K562 (cell line): Measurements from ENCODE around the gene ITLN1. TPM values are rescaled to one million over a fixed set of nuclear protein-coding genes. Genes with fewer than 3 reads are reported as not detected.
A peak's percentile ranks its signal among the peaks of the same experiment; 100 is the strongest.

ENCODE experiments used
- ATAC-seq: fragments of 200-7000 bp; cut with Tn5 transposase; 3 replicates; pipeline ENCODE4 v1.9.1; 2020; ENCODE audit warnings: moderate library complexity
- BruUV-seq: library from RNA; stranded (reverse); fragments of 400-500 nt; replicated peaks from 2 replicates; lab custom pipeline; 2021; lab: Mats Ljungman, UMichigan
- CTCF ChIA-PET: fragments of 300-600 bp; formaldehyde crosslinking; extraction: SDS; loops from one replicate; lab custom pipeline; 2021; ENCODE audit warnings: low intra/inter-chr PET ratio; lab: Yijun Ruan, JAX
- POLR2A ChIA-PET: fragments of 300-600, 350-650 bp; sonication (Branson Sonifier 250); formaldehyde crosslinking; extraction: SDS; loops from one replicate; lab custom pipeline; 2021; ENCODE audit warnings: antibody characterized with exemption, inconsistent platforms; lab: Yijun Ruan, JAX
- DNase-seq, 4 experiments: peaks; one replicate each; pipeline versions ENCODE4 v3.0.0 to v3.0.0-alpha.2; 2011 to 2018; ENCODE audit warnings: low spot score in 3 of 4, mixed read lengths in 3 of 4; ENCODE audit errors: extremely low read depth in 1 of 4
- FAIRE-seq: peaks from 2 replicates; lab custom pipeline; 2011; peaks lifted over from hg19 to GRCh38; lab: Jason Lieb, UNC
- H2AFZ ChIP-seq: 2 replicates; pipeline ENCODE4 v1.6.0; 2011; ENCODE audit warnings: low read depth, low read length, control low read depth, inconsistent platforms
- H3K27ac ChIP-seq: fragments of 200-600 bp; 3 replicates; pipeline ENCODE4 v1.8.0; 2011; ENCODE audit warnings: low read depth, mild to moderate bottlenecking, control low read depth, inconsistent platforms, low read length, moderate library complexity, mixed read lengths; ENCODE audit errors: extremely low read depth
- H3K27me3 ChIP-seq, 2 experiments: fragments of 300-600 bp in 1 of 2; 2 replicates in 1 of 2; 3 replicates in 1 of 2; pipeline versions ENCODE4 v1.6.0 to v1.8.0; 2011; ENCODE audit warnings: inconsistent platforms in 2 of 2, low read length in 2 of 2, mild to moderate bottlenecking in 1 of 2, mixed read lengths in 1 of 2, moderate library complexity in 1 of 2; ENCODE audit not compliant: control insufficient read depth in 2 of 2, insufficient read depth in 2 of 2
- H3K36me3 ChIP-seq: fragments of 300-600 bp; 3 replicates; pipeline ENCODE4 v1.8.0; 2011; ENCODE audit warnings: mild to moderate bottlenecking, low read length, inconsistent platforms; ENCODE audit not compliant: control insufficient read depth, insufficient read depth
- H3K4me1 ChIP-seq, 2 experiments: fragments of 200-600 bp in 1 of 2; replicated peaks in 1 of 2; 2 replicates in 1 of 2; 3 replicates in 1 of 2; pipeline versions ENCODE4 v1.5.1 to v1.8.0; 2011; ENCODE audit warnings: inconsistent platforms in 2 of 2, low read length in 2 of 2, mild to moderate bottlenecking in 1 of 2, mixed read lengths in 1 of 2, moderate library complexity in 1 of 2; ENCODE audit not compliant: control insufficient read depth in 2 of 2, insufficient read depth in 2 of 2
- H3K4me2 ChIP-seq: 2 replicates; pipeline ENCODE4 v1.6.1; 2011; ENCODE audit warnings: low read length, control low read depth, inconsistent platforms, mixed read lengths; ENCODE audit not compliant: insufficient read depth
- H3K4me3 ChIP-seq: fragments of 200-600 bp; sonication (generic), shearing (Covaris generic); 2 replicates; pipeline ENCODE4 v1.5.1; 2016; ENCODE audit warnings: control low read depth, inconsistent platforms
- H3K79me2 ChIP-seq: fragments of 200-600 bp; 3 replicates; pipeline ENCODE4 v1.8.0; 2011; ENCODE audit warnings: low read length, inconsistent platforms; ENCODE audit not compliant: control insufficient read depth, insufficient read depth
- H3K9ac ChIP-seq, 2 experiments: 2 replicates each; pipeline versions ENCODE4 v1.6.0 to v1.6.1; 2011; ENCODE audit warnings: low read depth in 2 of 2, low read length in 2 of 2, control low read depth in 1 of 2, inconsistent platforms in 1 of 2, mild to moderate bottlenecking in 1 of 2, mixed read lengths in 1 of 2; ENCODE audit not compliant: insufficient read depth in 1 of 2
- H3K9me1 ChIP-seq: one replicate; pipeline ENCODE4 v1.6.0; 2011; ENCODE audit warnings: inconsistent platforms, mild to moderate bottlenecking, low read length, moderate library complexity; ENCODE audit not compliant: control insufficient read depth, insufficient read depth
- H3K9me3 ChIP-seq: replicated peaks from 2 replicates; pipeline ENCODE4 v1.5.1; 2011; ENCODE audit warnings: low read depth, low read length, inconsistent platforms; ENCODE audit not compliant: control insufficient read depth, insufficient read depth
- H4K20me1 ChIP-seq: replicated peaks from 2 replicates; pipeline ENCODE4 v1.6.1; 2011; ENCODE audit warnings: low read length, inconsistent platforms, mixed read lengths; ENCODE audit not compliant: control insufficient read depth, insufficient read depth
- BCOR ChIP-seq: fragments of 450-650 bp; IDR thresholded peaks from 2 replicates; pipeline ENCODE4 v1.6.1; 2016
- BHLHE40 ChIP-seq: IDR thresholded peaks from 2 replicates; pipeline ENCODE4 v1.6.1; 2011; ENCODE audit warnings: low read length, improper control_type of control experiment
- CREBBP ChIP-seq: IDR thresholded peaks from one replicate; pipeline ENCODE4 v1.6.1; 2012; ENCODE audit warnings: low read depth, mild to moderate bottlenecking, control low read depth, inconsistent platforms, low read length
- FOSL1 ChIP-seq: fragments of 200-800 bp; sonication (Bioruptor generic); conservative IDR thresholded peaks from 2 replicates; pipeline ENCODE4 v1.6.1; 2016; ENCODE audit warnings: missing genetic modification characterization, missing compliant biosample characterization
- MCM3 ChIP-seq: fragments of 450-650 bp; IDR thresholded peaks from 2 replicates; pipeline ENCODE4 v1.6.1; 2016
- NFYB ChIP-seq: IDR thresholded peaks from 2 replicates; pipeline ENCODE4 v1.6.1; 2011; ENCODE audit warnings: mild to moderate bottlenecking, moderate library complexity; ENCODE audit not compliant: insufficient read length; ENCODE audit errors: extremely low read depth
- RBM25 ChIP-seq: fragments of 200-400 bp; formaldehyde crosslinking; IDR thresholded peaks from 2 replicates; pipeline ENCODE4 v1.6.1; 2018; ENCODE audit warnings: low read length, low read depth, moderate library complexity; ENCODE audit not compliant: severe bottlenecking
- RCOR1 ChIP-seq, 2 experiments: IDR thresholded peaks; 2 replicates each; pipeline ENCODE4 v1.6.1; 2012; ENCODE audit warnings: low read depth in 2 of 2, low read length in 2 of 2, borderline replicate concordance in 1 of 2, improper control_type of control experiment in 1 of 2
- TBL1XR1 ChIP-seq, 2 experiments: IDR thresholded peaks; 2 replicates each; pipeline ENCODE4 v1.6.1; 2012; ENCODE audit warnings: improper control_type of control experiment in 2 of 2, low read length in 2 of 2, mild to moderate bottlenecking in 1 of 2
- WGBS: fragments of 100-300 bp; shearing (Covaris generic); methylation state at CpG from one replicate; pipeline ENCODE4 v1.1.6; 2016; ENCODE audit warnings: low coverage, mixed read lengths; ENCODE audit not compliant: insufficient coverage; ENCODE audit errors: missing lambda C conversion rate; 5-methylcytosine and 5-hydroxymethylcytosine counted together
- in situ Hi-C: fragments of 300-500 bp; cut with MboI; formaldehyde crosslinking; loops from 4 replicates; pipeline ENCODE4 v1.15.0; 2018; ENCODE audit warnings: inconsistent platforms, mixed read lengths
- intact Hi-C: fragments of 100-400 bp; cut with micrococcal nuclease; formaldehyde crosslinking; loops from 2 replicates; pipeline ENCODE4 v1.14.2; 2022
- polyA plus RNA-seq, 8 experiments: library from polyadenylated mRNA; depleted of rRNA in 4 of 8; stranded (reverse) in 5 of 8; unstranded in 3 of 8; fragments of >200 nt; fragmentation: Nextera tagmentation in 2 of 8; fragmentation: Illumina TruSeq in 1 of 8; extraction: Ambion mirVana in 2 of 8; extraction: Trizol in 1 of 8; gene quantifications; 2 replicates each; pipeline versions ENCODE4 v1.2.1 to v1.2.3, GENCODE V29; 2011 to 2014; ENCODE audit warnings: inconsistent platforms in 1 of 8, missing spikeins in 1 of 8
- total RNA-seq, 7 experiments: library from RNA; depleted of rRNA in 6 of 7; stranded (reverse); fragments of >200 nt in 6 of 7; fragmentation: Illumina TruSeq in 2 of 7; extraction: Trizol in 2 of 7; gene quantifications; 2 replicates each; pipeline versions ENCODE4 v1.2.1 to v1.2.3, GENCODE V29; 2011 to 2021; ENCODE audit warnings: low replicate concordance in 1 of 7
- TF ChIP-seq, protein P1 (sequence below): fragments of 450-650 bp; IDR thresholded peaks from 2 replicates; pipeline ENCODE4 v1.6.1; 2016; ENCODE audit warnings: low read depth, mild to moderate bottlenecking, moderate library complexity

The ITLN1 gene
- total and polyA plus RNA-seq, 9 of the 15 experiments (the other 6 are each of a cell fraction or from before 2014, with no cell fraction given), result not detected

DNA sequence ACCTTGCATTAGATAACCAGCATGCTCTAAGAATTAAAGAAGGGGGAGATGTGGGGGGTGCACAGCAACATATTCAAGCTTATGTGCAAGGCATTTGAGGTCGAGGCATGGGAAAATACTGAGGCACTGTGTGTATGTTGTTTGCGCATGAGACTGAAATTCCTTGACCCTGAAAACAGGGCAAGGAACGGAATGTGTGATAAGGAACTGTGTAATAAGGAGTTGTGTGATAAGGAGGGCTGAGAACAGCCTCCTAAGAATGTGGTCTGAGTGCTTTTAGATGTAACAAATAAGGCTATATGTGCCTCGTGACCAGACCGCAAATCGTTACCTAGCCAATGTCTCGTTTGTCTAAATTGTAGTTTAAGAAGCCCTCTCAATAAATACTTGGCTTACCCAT, 26.5 kb upstream of the ITLN1 start (continued):
- TF ChIP-seq, protein P1, sequence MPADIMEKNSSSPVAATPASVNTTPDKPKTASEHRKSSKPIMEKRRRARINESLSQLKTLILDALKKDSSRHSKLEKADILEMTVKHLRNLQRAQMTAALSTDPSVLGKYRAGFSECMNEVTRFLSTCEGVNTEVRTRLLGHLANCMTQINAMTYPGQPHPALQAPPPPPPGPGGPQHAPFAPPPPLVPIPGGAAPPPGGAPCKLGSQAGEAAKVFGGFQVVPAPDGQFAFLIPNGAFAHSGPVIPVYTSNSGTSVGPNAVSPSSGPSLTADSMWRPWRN, result peak; percentile 87
- TF ChIP-seq BCOR, result peak; percentile 57
- TF ChIP-seq RCOR1 (IDR thresholded peaks at IDR 0.05; ENCODE audit: borderline replicate concordance in 1 of 2, low read depth in 2 of 2, low read length in 2 of 2), result peak in 1 of 2 experiments; percentile 67; a peak in 3 of 4 replicates
- peak in 1 of 2 experiments; percentile 55; a peak in 1 of 4 replicates for TF ChIP-seq TBL1XR1 (IDR thresholded peaks at IDR 0.05; ENCODE audit: low read length in 2 of 2)
- no peak for TF ChIP-seq CREBBP
- peak; percentile 56; the same call in 1 of the 2 replicates for TF ChIP-seq FOSL1

DNA sequence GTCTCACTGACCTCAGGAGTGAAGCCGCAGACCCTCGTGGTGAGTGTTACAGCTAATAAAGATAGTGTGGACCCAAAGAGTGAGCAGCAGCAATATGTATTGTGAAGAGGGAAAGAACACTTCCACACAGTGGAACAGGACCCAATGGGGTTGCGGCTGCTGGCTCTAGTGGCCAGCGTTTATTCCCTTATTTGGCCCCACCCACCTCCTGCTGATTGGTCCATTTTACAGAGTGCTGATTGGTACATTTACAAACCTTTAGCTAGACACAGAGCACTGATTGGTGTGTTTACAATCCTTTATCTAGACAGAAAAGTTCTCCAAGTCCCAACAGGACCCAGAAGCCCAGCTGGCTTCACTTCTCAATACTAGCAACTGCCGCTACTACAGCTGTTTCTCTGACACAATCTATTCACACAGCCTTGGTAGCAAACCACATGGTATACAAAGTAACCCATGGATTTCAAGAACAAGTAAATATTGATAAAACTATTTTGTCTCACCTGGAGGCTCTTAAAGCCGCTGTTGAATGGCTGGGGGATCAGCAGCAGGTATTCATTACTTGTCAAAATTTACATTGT, 25.3 kb upstream of the ITLN1 start:
- Histone ChIP-seq H4K20me1 (no peaks in the 10 kb centered on the region), H3K4me3 (no peak overlapping the region), H2AFZ (no peak overlapping the region), H3K4me1 (peaks cover 0 to 6% of the 10 kb centered on the region in 2 experiments; a peak in 2 of 5 replicates), H3K27ac (no peak overlapping the region), H3K9me1 (no peaks in the 10 kb centered on the region)
- ATAC-seq, result no peak
- CTCF ChIA-PET, result no interaction called here
- no TSS peak for BruUV-seq
- TF ChIP-seq NFYB (peak; percentile 79), RBM25 (peak; percentile 13), MCM3 (no peak), BHLHE40 (no peak)
- TF ChIP-seq, all 486 proteins: peak for 2
- Histone ChIP-seq H3K79me2 (no peaks in the 10 kb centered on the region), H3K27me3 (peaks cover 9 to 30% of the 10 kb centered on the region in 2 experiments; a peak in 3 of 5 replicates), H3K9me3 (peaks cover 4% of the 10 kb centered on the region; the same call in 1 of the 2 replicates), H3K4me2 (no peak overlapping the region), H3K9ac (no peak overlapping the region), H3K36me3 (no peaks in the 10 kb centered on the region)
- no peak for FAIRE-seq
- intact Hi-C loops (no loop called here), in situ Hi-C loops (no loop called here)
- POLR2A ChIA-PET, result no interaction called here
- DNase-seq, result no peak
- 13% methylated on average over 6 of the region's 6 CpGs for WGBS
